Measurements from ENCODE around the gene ZNF562. TPM values are rescaled to one million over a fixed set of nuclear protein-coding genes. Genes with fewer than 3 reads are reported as not detected.

ZNF562 gene
- total RNA-seq, 1 experiment from 2014 or later, result 18.4 TPM

DNA sequence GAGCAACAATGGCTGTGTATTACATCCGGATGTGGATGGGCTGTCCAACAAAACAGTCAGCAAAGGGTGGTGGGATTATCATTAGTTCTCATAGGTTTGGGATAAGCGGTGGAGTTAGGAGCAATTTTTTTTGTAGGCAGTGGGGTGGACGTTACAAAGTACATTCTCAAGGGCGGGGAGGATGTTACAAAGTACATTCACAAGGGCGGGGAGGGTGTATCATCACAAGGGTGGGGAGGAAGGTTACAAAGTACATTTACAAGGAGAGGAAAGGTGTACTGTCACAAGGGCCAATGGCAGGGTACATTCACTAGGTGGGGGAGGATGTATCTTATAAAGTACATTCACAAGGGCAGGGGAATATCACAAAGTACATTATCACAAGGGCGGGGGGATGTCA lies 33.1 kb downstream of the ZNF562 start (continued):
- TF ChIP-seq, protein P1, sequence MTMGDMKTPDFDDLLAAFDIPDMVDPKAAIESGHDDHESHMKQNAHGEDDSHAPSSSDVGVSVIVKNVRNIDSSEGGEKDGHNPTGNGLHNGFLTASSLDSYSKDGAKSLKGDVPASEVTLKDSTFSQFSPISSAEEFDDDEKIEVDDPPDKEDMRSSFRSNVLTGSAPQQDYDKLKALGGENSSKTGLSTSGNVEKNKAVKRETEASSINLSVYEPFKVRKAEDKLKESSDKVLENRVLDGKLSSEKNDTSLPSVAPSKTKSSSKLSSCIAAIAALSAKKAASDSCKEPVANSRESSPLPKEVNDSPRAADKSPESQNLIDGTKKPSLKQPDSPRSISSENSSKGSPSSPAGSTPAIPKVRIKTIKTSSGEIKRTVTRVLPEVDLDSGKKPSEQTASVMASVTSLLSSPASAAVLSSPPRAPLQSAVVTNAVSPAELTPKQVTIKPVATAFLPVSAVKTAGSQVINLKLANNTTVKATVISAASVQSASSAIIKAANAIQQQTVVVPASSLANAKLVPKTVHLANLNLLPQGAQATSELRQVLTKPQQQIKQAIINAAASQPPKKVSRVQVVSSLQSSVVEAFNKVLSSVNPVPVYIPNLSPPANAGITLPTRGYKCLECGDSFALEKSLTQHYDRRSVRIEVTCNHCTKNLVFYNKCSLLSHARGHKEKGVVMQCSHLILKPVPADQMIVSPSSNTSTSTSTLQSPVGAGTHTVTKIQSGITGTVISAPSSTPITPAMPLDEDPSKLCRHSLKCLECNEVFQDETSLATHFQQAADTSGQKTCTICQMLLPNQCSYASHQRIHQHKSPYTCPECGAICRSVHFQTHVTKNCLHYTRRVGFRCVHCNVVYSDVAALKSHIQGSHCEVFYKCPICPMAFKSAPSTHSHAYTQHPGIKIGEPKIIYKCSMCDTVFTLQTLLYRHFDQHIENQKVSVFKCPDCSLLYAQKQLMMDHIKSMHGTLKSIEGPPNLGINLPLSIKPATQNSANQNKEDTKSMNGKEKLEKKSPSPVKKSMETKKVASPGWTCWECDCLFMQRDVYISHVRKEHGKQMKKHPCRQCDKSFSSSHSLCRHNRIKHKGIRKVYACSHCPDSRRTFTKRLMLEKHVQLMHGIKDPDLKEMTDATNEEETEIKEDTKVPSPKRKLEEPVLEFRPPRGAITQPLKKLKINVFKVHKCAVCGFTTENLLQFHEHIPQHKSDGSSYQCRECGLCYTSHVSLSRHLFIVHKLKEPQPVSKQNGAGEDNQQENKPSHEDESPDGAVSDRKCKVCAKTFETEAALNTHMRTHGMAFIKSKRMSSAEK (CRISPR knock-in tag; IDR thresholded peaks at IDR 0.05; ENCODE audit: borderline replicate concordance), result no peak
- TF ChIP-seq PRRX2 (CRISPR knock-in tag; IDR thresholded peaks at IDR 0.05) (no peak), ZBTB21 (CRISPR knock-in tag; IDR thresholded peaks at IDR 0.05; ENCODE audit: borderline replicate concordance) (no peak)
- TF ChIP-seq, protein P2, sequence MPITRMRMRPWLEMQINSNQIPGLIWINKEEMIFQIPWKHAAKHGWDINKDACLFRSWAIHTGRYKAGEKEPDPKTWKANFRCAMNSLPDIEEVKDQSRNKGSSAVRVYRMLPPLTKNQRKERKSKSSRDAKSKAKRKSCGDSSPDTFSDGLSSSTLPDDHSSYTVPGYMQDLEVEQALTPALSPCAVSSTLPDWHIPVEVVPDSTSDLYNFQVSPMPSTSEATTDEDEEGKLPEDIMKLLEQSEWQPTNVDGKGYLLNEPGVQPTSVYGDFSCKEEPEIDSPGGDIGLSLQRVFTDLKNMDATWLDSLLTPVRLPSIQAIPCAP (CRISPR knock-in tag; IDR thresholded peaks at IDR 0.05), result no peak

DNA sequence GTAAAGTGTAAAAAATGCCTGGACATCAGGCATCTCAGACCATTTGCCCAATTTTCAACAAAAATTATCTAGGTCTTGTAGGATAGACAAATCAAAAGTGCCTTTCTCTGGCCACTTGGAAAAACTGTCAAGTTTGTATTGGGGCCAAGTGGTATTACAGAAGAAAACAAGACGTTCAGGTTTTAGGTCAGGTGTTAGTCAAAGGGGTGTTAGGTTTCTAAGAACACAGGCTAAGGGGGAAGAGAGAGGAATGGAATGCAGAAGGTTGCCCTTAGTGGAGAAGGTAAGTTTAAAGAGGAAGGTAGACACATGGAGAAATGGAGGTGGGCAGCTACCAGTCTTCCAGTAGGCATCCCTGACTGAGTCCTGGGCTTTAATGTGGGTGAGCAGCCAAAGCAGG lies 33.9 kb downstream of the ZNF562 start:
- ATAC-seq, result no peak
- CTCF ChIA-PET, result no interaction called here
- H3K4me3 Mint-ChIP-seq, result no peak overlapping the region

More for the DNA sequence above, 33.9 kb downstream of the ZNF562 start:
- TF ChIP-seq, protein P3, sequence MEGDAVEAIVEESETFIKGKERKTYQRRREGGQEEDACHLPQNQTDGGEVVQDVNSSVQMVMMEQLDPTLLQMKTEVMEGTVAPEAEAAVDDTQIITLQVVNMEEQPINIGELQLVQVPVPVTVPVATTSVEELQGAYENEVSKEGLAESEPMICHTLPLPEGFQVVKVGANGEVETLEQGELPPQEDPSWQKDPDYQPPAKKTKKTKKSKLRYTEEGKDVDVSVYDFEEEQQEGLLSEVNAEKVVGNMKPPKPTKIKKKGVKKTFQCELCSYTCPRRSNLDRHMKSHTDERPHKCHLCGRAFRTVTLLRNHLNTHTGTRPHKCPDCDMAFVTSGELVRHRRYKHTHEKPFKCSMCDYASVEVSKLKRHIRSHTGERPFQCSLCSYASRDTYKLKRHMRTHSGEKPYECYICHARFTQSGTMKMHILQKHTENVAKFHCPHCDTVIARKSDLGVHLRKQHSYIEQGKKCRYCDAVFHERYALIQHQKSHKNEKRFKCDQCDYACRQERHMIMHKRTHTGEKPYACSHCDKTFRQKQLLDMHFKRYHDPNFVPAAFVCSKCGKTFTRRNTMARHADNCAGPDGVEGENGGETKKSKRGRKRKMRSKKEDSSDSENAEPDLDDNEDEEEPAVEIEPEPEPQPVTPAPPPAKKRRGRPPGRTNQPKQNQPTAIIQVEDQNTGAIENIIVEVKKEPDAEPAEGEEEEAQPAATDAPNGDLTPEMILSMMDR (IDR thresholded peaks at IDR 0.05), result no peak
- TF ChIP-seq CREB1 (CRISPR knock-in tag; IDR thresholded peaks at IDR 0.05) (no peak), KAT7 (CRISPR knock-in tag; IDR thresholded peaks at IDR 0.05; ENCODE audit: borderline replicate concordance) (no peak), MYBL2 (CRISPR knock-in tag; IDR thresholded peaks at IDR 0.05) (no peak), FOXJ3 (CRISPR knock-in tag; IDR thresholded peaks at IDR 0.05; ENCODE audit: borderline replicate concordance) (no peak), SP1 (CRISPR knock-in tag; conservative IDR thresholded peaks at IDR 0.05) (no peak), NR3C1 (CRISPR knock-in tag; conservative IDR thresholded peaks at IDR 0.05; ENCODE audit: low read depth) (no peak), GABPB1 (CRISPR knock-in tag; IDR thresholded peaks at IDR 0.05) (no peak), JAZF1 (CRISPR knock-in tag; IDR thresholded peaks at IDR 0.05) (no peak), SMAD4 (CRISPR knock-in tag; IDR thresholded peaks at IDR 0.05) (no peak), ZNF671 (CRISPR knock-in tag; IDR thresholded peaks at IDR 0.05) (no peak), IRF2 (CRISPR knock-in tag; IDR thresholded peaks at IDR 0.05; ENCODE audit: borderline replicate concordance, low read depth) (no peak), MXD4 (CRISPR knock-in tag; IDR thresholded peaks at IDR 0.05; ENCODE audit: borderline replicate concordance) (no peak)
- TF ChIP-seq, protein P4, sequence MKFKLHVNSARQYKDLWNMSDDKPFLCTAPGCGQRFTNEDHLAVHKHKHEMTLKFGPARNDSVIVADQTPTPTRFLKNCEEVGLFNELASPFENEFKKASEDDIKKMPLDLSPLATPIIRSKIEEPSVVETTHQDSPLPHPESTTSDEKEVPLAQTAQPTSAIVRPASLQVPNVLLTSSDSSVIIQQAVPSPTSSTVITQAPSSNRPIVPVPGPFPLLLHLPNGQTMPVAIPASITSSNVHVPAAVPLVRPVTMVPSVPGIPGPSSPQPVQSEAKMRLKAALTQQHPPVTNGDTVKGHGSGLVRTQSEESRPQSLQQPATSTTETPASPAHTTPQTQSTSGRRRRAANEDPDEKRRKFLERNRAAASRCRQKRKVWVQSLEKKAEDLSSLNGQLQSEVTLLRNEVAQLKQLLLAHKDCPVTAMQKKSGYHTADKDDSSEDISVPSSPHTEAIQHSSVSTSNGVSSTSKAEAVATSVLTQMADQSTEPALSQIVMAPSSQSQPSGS (CRISPR knock-in tag; IDR thresholded peaks at IDR 0.05; ENCODE audit: borderline replicate concordance, low read depth), result no peak
- TF ChIP-seq, protein P5, sequence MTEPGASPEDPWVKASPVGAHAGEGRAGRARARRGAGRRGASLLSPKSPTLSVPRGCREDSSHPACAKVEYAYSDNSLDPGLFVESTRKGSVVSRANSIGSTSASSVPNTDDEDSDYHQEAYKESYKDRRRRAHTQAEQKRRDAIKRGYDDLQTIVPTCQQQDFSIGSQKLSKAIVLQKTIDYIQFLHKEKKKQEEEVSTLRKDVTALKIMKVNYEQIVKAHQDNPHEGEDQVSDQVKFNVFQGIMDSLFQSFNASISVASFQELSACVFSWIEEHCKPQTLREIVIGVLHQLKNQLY (CRISPR knock-in tag; IDR thresholded peaks at IDR 0.05), result no peak
- TF ChIP-seq, protein P6, sequence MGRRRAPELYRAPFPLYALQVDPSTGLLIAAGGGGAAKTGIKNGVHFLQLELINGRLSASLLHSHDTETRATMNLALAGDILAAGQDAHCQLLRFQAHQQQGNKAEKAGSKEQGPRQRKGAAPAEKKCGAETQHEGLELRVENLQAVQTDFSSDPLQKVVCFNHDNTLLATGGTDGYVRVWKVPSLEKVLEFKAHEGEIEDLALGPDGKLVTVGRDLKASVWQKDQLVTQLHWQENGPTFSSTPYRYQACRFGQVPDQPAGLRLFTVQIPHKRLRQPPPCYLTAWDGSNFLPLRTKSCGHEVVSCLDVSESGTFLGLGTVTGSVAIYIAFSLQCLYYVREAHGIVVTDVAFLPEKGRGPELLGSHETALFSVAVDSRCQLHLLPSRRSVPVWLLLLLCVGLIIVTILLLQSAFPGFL (CRISPR knock-in tag; IDR thresholded peaks at IDR 0.05; ENCODE audit: borderline replicate concordance), result no peak
- Mint-ChIP-seq H3K27me3 (ENCODE audit: low read depth) (no peaks in the 10 kb centered on the region; the same call in 1 of the 2 replicates), H3K27ac (no peak overlapping the region), H3K9me3 (peaks cover 20% of the 10 kb centered on the region), H3K4me1 (peaks cover 5% of the 10 kb centered on the region), H3K36me3 (peaks cover 16% of the 10 kb centered on the region)
- DNase-seq (ENCODE audit: low spot score), result no peak
- POLR2A ChIA-PET, result no interaction called here
